Endothelial cell of umbilical vein (primary cell): ENCODE data around the gene ST6GALNAC3. TPM values are rescaled to one million over a fixed set of nuclear protein-coding genes. Genes with fewer than 3 reads are reported as not detected.

Experiments used
- BruUV-seq: library from RNA; stranded (reverse); fragments of 400-500 nt; replicated peaks from 2 replicates; lab custom pipeline; 2021; lab: Mats Ljungman, UMichigan
- CTCF ChIA-PET: fragments of 300-600, 350-600 bp; sonication (Branson Sonifier 250); formaldehyde crosslinking; loops from one replicate; lab custom pipeline; 2021; ENCODE audit warnings: antibody characterized with exemption, inconsistent platforms; lab: Charles Lee
- POLR2A ChIA-PET: fragments of 300-600, 350-600 bp; sonication (Branson Sonifier 250); formaldehyde crosslinking; loops from one replicate; lab custom pipeline; 2021; ENCODE audit warnings: antibody characterized with exemption, inconsistent platforms; lab: Charles Lee
- DNase-seq: peaks from one replicate; pipeline ENCODE4 v3.0.0-alpha.2; 2011; ENCODE audit warnings: low read depth, low spot score
- FAIRE-seq: peaks from 2 replicates; lab custom pipeline; 2011; peaks lifted over from hg19 to GRCh38; lab: Jason Lieb, UNC
- H2AFZ ChIP-seq: 2 replicates; pipeline ENCODE4 v1.6.0; 2012; ENCODE audit warnings: low read depth, low read length, control low read depth, inconsistent platforms
- H3K27ac ChIP-seq: 2 replicates; pipeline ENCODE4 v1.5.1; 2011; ENCODE audit warnings: low read depth, mild to moderate bottlenecking, control low read depth, low read length, moderate library complexity; ENCODE audit not compliant: insufficient read depth
- H3K27me3 ChIP-seq, 2 experiments: 2 replicates each; pipeline versions ENCODE4 v1.6.0 to v1.6.1; 2011; ENCODE audit warnings: low read length in 2 of 2, mixed read lengths in 1 of 2; ENCODE audit not compliant: control insufficient read depth in 2 of 2, insufficient read depth in 2 of 2
- H3K36me3 ChIP-seq, 2 experiments: 2 replicates in 1 of 2; 3 replicates in 1 of 2; pipeline ENCODE4 v1.5.1; 2011; ENCODE audit warnings: low read length in 2 of 2, mild to moderate bottlenecking in 1 of 2, moderate library complexity in 1 of 2; ENCODE audit not compliant: control insufficient read depth in 2 of 2, insufficient read depth in 2 of 2; ENCODE audit errors: extremely low read depth in 1 of 2
- H3K4me1 ChIP-seq: 3 replicates; pipeline ENCODE4 v1.5.1; 2011; ENCODE audit warnings: mild to moderate bottlenecking, low read length; ENCODE audit not compliant: control insufficient read depth, insufficient read depth; ENCODE audit errors: extremely low read depth
- H3K4me2 ChIP-seq: 2 replicates; pipeline ENCODE4 v1.6.1; 2011; ENCODE audit warnings: low read length, control low read depth, mixed read lengths; ENCODE audit not compliant: insufficient read depth
- H3K4me3 ChIP-seq, 3 experiments: fragments of 200-600 bp in 1 of 3; sonication (generic), shearing (Covaris generic) in 1 of 3; replicated peaks in 1 of 3; 2 replicates each; pipeline ENCODE4 v1.5.1; 2011 to 2016; ENCODE audit warnings: control low read depth in 3 of 3, low read length in 3 of 3, mild to moderate bottlenecking in 2 of 3, inconsistent platforms in 1 of 3, low read depth in 1 of 3, moderate library complexity in 1 of 3; ENCODE audit not compliant: insufficient read depth in 1 of 3
- H3K79me2 ChIP-seq: 2 replicates; pipeline ENCODE4 v1.6.0; 2012; ENCODE audit warnings: low read length, inconsistent platforms; ENCODE audit not compliant: control insufficient read depth, insufficient read depth
- H3K9ac ChIP-seq: replicated peaks from 2 replicates; pipeline ENCODE3; 2011; ENCODE audit warnings: low read length, control low read depth; ENCODE audit not compliant: insufficient read depth; ENCODE audit errors: extremely low read depth
- H3K9me1 ChIP-seq: replicated peaks from 3 replicates; pipeline ENCODE4 v1.6.0; 2011; ENCODE audit warnings: mild to moderate bottlenecking, low read length; ENCODE audit not compliant: control insufficient read depth, insufficient read depth; ENCODE audit errors: extremely low read depth
- H3K9me3 ChIP-seq: replicated peaks from 2 replicates; pipeline ENCODE4 v1.5.1; 2012; ENCODE audit warnings: low read length, inconsistent platforms; ENCODE audit not compliant: control insufficient read depth, insufficient read depth
- H4K20me1 ChIP-seq: replicated peaks from 2 replicates; pipeline ENCODE3; 2011; ENCODE audit warnings: mild to moderate bottlenecking, low read length; ENCODE audit not compliant: control insufficient read depth, insufficient read depth; ENCODE audit errors: extremely low read depth
- CTCF ChIP-seq, 2 donors: IDR thresholded peaks; 1 replicate in 1 of 2; 2 replicates in 1 of 2; pipeline ENCODE4 v1.5.1; 2011; ENCODE audit warnings: low read length in 2 of 2, mild to moderate bottlenecking in 2 of 2, moderate library complexity in 2 of 2, control low read depth in 1 of 2, inconsistent platforms in 1 of 2, low read depth in 1 of 2; ENCODE audit not compliant: insufficient read depth in 1 of 2; ENCODE audit errors: extremely low read depth in 1 of 2
- EZH2 ChIP-seq: IDR thresholded peaks from 2 replicates; pipeline ENCODE4 v1.6.1; 2012; ENCODE audit warnings: borderline replicate concordance, low read depth, mild to moderate bottlenecking, moderate library complexity, low read length, inconsistent platforms; ENCODE audit not compliant: severe bottlenecking
- FOS ChIP-seq: IDR thresholded peaks from 2 replicates; pipeline ENCODE4 v1.6.1; 2011; ENCODE audit warnings: mild to moderate bottlenecking, low read length, moderate library complexity, borderline replicate concordance; ENCODE audit not compliant: insufficient read depth
- GATA2 ChIP-seq: IDR thresholded peaks from 2 replicates; pipeline ENCODE4 v1.7.0; 2011; ENCODE audit warnings: low read depth, mild to moderate bottlenecking, moderate library complexity, mixed read lengths, low read length; ENCODE audit not compliant: insufficient read length, insufficient read depth
- JUN ChIP-seq: IDR thresholded peaks from 2 replicates; pipeline ENCODE4 v1.6.1; 2011; ENCODE audit warnings: borderline replicate concordance, low read depth; ENCODE audit not compliant: insufficient read length, insufficient read depth
- MAX ChIP-seq: IDR thresholded peaks from 2 replicates; pipeline ENCODE4 v1.6.1; 2011; ENCODE audit not compliant: insufficient read depth, insufficient read length
- MYC ChIP-seq: IDR thresholded peaks from one replicate; pipeline ENCODE4 v1.6.1; 2011; ENCODE audit warnings: mild to moderate bottlenecking, low read depth, low read length
- POLR2A ChIP-seq: IDR thresholded peaks from 2 replicates; pipeline ENCODE4 v1.6.1; 2012; ENCODE audit warnings: low read depth, mild to moderate bottlenecking, control low read depth, low read length
- POLR2AphosphoS5 ChIP-seq: IDR thresholded peaks from 2 replicates; pipeline ENCODE4 v1.6.1; 2012; ENCODE audit warnings: low read depth, mild to moderate bottlenecking, control low read depth, low read length, moderate library complexity; ENCODE audit not compliant: insufficient read depth
- dilution Hi-C: fragments of 300-500 bp; cut with MboI; formaldehyde crosslinking; loops from one replicate; pipeline ENCODE4 v1.15.0; 2019; ENCODE audit warnings: low sequenced_read_pairs; ENCODE audit not compliant: extremely low pct_ligation_motif_present
- intact Hi-C: fragments of 100-400 bp; cut with micrococcal nuclease; formaldehyde crosslinking; loops from one replicate; pipeline ENCODE4 v1.10.0; 2022
- polyA plus RNA-seq, 4 experiments: library from polyadenylated mRNA; depleted of rRNA in 3 of 4; stranded (reverse) in 3 of 4; unstranded in 1 of 4; fragments of >200 nt; gene quantifications; 2 replicates each; pipeline versions ENCODE4 v1.2.1 to v1.2.3, GENCODE V29; 2011 to 2012; ENCODE audit warnings: missing spikeins in 1 of 4
- total RNA-seq: library from RNA; stranded (reverse); gene quantifications from 2 replicates; pipeline ENCODE4 v1.2.3, GENCODE V29; 2021

Gene ST6GALNAC3
- total and polyA plus RNA-seq, 2 donors (not counting 3 experiments of a cell fraction or from before 2014, with no cell fraction given) = 7.6 to 48.3 TPM

- H4K20me1 ChIP-seq = no peaks in the 10 kb centered on the region
- dilution Hi-C loops = no loop called here
- no peak overlapping the region for H3K4me3 ChIP-seq
- no peaks in the 10 kb centered on the region for H3K9me3 ChIP-seq
- intact Hi-C loops = no loop called here
- no peak overlapping the region for H2AFZ ChIP-seq
- H3K4me2 ChIP-seq = no peak overlapping the region
- ChIA-PET CTCF (interaction anchor here (0.9 to 1.4 kb wide), 2 partner anchors 13 to 20 kb away, joined by 3 to 4 read pairs; no protein-coding TSS in a partner anchor), POLR2A (no interaction called here)
- TF ChIP-seq GATA2 (no peak), JUN (no peak), EZH2 (no peak), MYC (no peak), CTCF (IDR thresholded peaks at IDR 0.05; ENCODE audit: extremely low read depth in 1 of 2, insufficient read depth in 1 of 2, low read depth in 1 of 2, low read length in 2 of 2) (no peak), POLR2A (no peak), FOS (no peak), MAX (no peak), POLR2AphosphoS5 (no peak)
- H3K79me2 ChIP-seq = no peaks in the 10 kb centered on the region
- no peak for FAIRE-seq
- no peak overlapping the region for H3K27ac ChIP-seq
- no peak for DNase-seq
- no peaks in the 10 kb centered on the region for H3K27me3 ChIP-seq
- no peaks in the 10 kb centered on the region for H3K4me1 ChIP-seq
- H3K36me3 ChIP-seq = no peaks in the 10 kb centered on the region
- no peaks in the 10 kb centered on the region for H3K9me1 ChIP-seq
- no peak overlapping the region for H3K9ac ChIP-seq
- no TSS peak for BruUV-seq
These were observed 26.3 kb upstream of the ST6GALNAC3 start for GRCh38 chr1:76048219-76048618.
